ENCODE results near the gene TSPAN5.

TSPAN5 gene

GRCh38 chr4:98473046-98473445, 185.4 kb downstream of the TSPAN5 start:
- H3K4me3 ChIP-seq (ENCODE audit: low read depth, low read length) = no peak overlapping the region

GRCh38 chr4:98470831-98471230, 187.6 kb downstream of the TSPAN5 start:
- no peak for TF ChIP-seq CTCF (IDR thresholded peaks at IDR 0.05; ENCODE audit: low read depth, low read length)
- no peak overlapping the region for H3K4me3 ChIP-seq (ENCODE audit: low read depth, low read length)

More at GRCh38 chr4:98473046-98473445, 185.4 kb downstream of the TSPAN5 start:
- TF ChIP-seq CTCF (IDR thresholded peaks at IDR 0.05; ENCODE audit: low read depth, low read length) = no peak

- no peak overlapping the region for H3K4me3 ChIP-seq (ENCODE audit: low read depth, low read length)
- no peak for TF ChIP-seq CTCF (IDR thresholded peaks at IDR 0.05; ENCODE audit: low read depth, low read length)
Observed at GRCh38 chr4:98470366-98470765, 188.0 kb downstream of the TSPAN5 start.

DNA sequence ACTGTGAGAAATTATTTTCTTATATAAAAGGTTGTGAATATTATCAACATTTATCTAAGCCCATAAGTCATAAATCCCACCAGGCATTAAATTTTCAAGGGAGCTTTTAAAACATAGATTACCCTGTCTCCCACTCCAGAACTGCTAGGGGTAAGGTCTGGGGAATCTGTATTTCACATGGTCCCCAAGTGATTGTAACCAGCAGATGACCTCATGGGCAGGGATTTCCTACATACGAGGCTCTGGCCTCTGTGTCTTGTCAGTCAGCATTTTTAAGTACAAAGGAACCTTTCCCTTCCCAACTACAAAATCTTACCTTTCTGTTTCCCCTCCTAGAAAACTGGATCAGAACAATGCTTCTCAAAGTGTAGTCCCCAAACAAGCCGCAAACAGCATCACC, 188.6 kb downstream of the TSPAN5 start:
- H3K4me3 ChIP-seq (ENCODE audit: low read depth, low read length) = no peak overlapping the region
- no peak for TF ChIP-seq CTCF (IDR thresholded peaks at IDR 0.05; ENCODE audit: low read depth, low read length)

GRCh38 chr4:98468709-98469108, 189.7 kb downstream of the TSPAN5 start:
- no peak for TF ChIP-seq CTCF (IDR thresholded peaks at IDR 0.05; ENCODE audit: low read depth, low read length)
- H3K4me3 ChIP-seq (ENCODE audit: low read depth, low read length) = no peak overlapping the region

- peak; percentile 68 for TF ChIP-seq CTCF (IDR thresholded peaks at IDR 0.05; ENCODE audit: low read depth, low read length)
- H3K4me3 ChIP-seq (ENCODE audit: low read depth, low read length) = peak overlapping the region; percentile 52
Observed at GRCh38 chr4:98467627-98468072, 190.8 kb downstream of the TSPAN5 start.

- no peak for TF ChIP-seq CTCF (IDR thresholded peaks at IDR 0.05; ENCODE audit: low read depth, low read length)
- no peak overlapping the region for H3K4me3 ChIP-seq (ENCODE audit: low read depth, low read length)
Observed at GRCh38 chr4:98466868-98467599, 191.4 kb downstream of the TSPAN5 start.

Measured in WI38 (cell line).